Type B pancreatic cell (in vitro differentiated cells): Measurements from ENCODE around the gene PES1. TPM values are rescaled to one million over a fixed set of nuclear protein-coding genes. Genes with fewer than 3 reads are reported as not detected.
"Not testable (repeated sequence)": the region's sequence is repeated elsewhere in the genome, so short reads cannot be mapped to it uniquely, and the experiment has no call there.

Source experiments
- DNase-seq: peaks from one replicate; pipeline ENCODE4 v3.0.0; 2021; ENCODE audit warnings: mixed read lengths; ENCODE audit not compliant: unreplicated experiment; ENCODE audit errors: extremely low spot score
- H3K27ac Mint-ChIP-seq: 2 replicates; pipeline ENCODE4 v1.8.0; 2021; ENCODE audit warnings: mild to moderate bottlenecking, mixed read lengths
- H3K27me3 Mint-ChIP-seq: 2 replicates; pipeline ENCODE4 v1.8.0; 2021; ENCODE audit warnings: mixed read lengths
- H3K36me3 Mint-ChIP-seq: 2 replicates; pipeline ENCODE4 v1.8.0; 2021; ENCODE audit warnings: mixed read lengths
- H3K4me1 Mint-ChIP-seq: one replicate; pipeline ENCODE4 v1.8.0; 2021; ENCODE audit warnings: mixed read lengths; ENCODE audit not compliant: unreplicated experiment
- H3K4me3 Mint-ChIP-seq: 2 replicates; pipeline ENCODE4 v1.8.0; 2021; ENCODE audit warnings: mild to moderate bottlenecking, mixed read lengths
- H3K9me3 Mint-ChIP-seq: 2 replicates; pipeline ENCODE4 v1.8.0; 2021; ENCODE audit warnings: mixed read lengths
- total RNA-seq: library from RNA; stranded (reverse); gene quantifications from 2 replicates; pipeline ENCODE4 v1.2.1, GENCODE V29; 2021; ENCODE audit warnings: low replicate concordance
- TF ChIP-seq, protein P1 (sequence below): fragments of 200-600 bp; sonication (generic); conservative IDR thresholded peaks from 2 replicates; pipeline ENCODE4 v1.5.0; 2021; ENCODE audit warnings: antibody characterized with exemption, mild to moderate bottlenecking

The PES1 gene
- total RNA-seq, 1 donor from 2014 or later, result 77.0 TPM

DNA sequence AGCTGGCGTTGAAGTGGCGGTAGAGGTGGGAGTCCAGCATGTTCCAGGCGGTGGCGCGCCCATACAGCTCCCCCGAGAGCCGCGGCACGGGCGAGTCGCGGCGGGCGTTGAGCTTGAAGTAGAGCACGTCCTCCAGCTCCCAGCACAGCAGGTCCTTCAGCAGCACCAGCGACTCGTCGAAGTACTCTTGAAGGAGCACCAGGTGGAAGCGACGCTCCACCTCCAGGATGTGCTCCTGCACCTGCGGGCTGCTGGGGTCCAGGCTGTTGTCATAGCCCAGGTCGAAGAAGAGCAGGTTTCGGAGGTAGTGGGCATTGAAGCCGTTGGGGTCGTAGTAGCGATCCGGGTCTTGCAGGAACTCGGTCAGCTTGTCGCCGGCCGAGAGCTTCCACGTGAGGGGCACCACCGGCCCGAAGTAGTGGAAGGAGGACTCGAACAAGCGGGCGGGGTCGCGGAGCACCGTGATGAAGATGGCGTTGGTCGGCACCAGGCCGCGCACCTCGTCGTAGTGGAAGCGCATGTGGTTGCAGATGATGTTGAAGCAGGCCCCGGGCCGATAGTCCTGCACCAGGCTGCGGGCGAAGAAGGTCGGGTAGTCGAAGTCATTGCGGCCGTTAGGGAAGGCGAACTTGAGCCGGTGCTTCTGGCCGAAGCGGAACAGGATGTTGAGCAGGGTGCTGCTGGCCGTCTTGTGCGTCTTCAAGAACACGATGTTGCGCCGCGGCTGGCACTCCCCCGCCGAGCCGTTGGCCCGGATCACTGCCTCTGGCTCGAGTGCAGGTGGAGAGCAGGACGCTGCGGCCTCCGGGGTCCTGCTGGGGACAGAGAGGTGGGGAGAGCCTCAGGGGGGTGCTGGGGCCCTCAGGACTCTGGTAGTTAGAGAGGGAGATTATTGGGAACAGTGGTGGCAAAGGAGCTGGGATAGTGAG, 36.2 kb downstream of the PES1 start:
- no peak overlapping the region for H3K4me3 Mint-ChIP-seq
- no peaks in the 10 kb centered on the region for H3K27me3 Mint-ChIP-seq
- H3K27ac Mint-ChIP-seq, result no peak overlapping the region
- H3K4me1 Mint-ChIP-seq, result peaks cover 5% of the 10 kb centered on the region
- TF ChIP-seq, protein P1, sequence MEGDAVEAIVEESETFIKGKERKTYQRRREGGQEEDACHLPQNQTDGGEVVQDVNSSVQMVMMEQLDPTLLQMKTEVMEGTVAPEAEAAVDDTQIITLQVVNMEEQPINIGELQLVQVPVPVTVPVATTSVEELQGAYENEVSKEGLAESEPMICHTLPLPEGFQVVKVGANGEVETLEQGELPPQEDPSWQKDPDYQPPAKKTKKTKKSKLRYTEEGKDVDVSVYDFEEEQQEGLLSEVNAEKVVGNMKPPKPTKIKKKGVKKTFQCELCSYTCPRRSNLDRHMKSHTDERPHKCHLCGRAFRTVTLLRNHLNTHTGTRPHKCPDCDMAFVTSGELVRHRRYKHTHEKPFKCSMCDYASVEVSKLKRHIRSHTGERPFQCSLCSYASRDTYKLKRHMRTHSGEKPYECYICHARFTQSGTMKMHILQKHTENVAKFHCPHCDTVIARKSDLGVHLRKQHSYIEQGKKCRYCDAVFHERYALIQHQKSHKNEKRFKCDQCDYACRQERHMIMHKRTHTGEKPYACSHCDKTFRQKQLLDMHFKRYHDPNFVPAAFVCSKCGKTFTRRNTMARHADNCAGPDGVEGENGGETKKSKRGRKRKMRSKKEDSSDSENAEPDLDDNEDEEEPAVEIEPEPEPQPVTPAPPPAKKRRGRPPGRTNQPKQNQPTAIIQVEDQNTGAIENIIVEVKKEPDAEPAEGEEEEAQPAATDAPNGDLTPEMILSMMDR, result no peak
- DNase-seq, result no peak
- no peaks in the 10 kb centered on the region for H3K36me3 Mint-ChIP-seq
- no peaks in the 10 kb centered on the region for H3K9me3 Mint-ChIP-seq

DNA sequence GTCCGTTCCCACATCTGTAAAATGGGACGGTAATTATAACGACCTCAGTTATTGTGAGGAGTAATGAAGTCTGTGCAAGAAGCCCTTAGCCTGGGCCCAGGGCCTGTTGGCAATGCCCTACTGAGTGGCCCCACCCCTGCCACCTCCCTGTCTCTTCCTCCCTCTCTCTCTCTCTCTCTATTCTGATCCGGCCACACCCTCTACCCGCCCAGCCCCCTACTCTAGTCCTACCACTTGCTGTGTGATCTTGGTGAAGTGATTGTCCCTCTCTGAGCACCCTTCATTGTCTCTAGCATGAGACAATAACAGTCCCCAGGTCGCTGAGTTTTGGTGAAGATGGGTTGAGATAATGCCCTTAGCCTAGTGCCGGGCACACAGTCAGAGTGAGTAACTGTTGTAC, 37.7 kb downstream of the PES1 start:
- no peak overlapping the region for H3K4me3 Mint-ChIP-seq
- H3K36me3 Mint-ChIP-seq, result no peaks in the 10 kb centered on the region
- TF ChIP-seq, protein P1, result no peak
- H3K27ac Mint-ChIP-seq, result no peak overlapping the region
- no peaks in the 10 kb centered on the region for H3K9me3 Mint-ChIP-seq
- H3K27me3 Mint-ChIP-seq, result no peaks in the 10 kb centered on the region
- peaks cover 6% of the 10 kb centered on the region for H3K4me1 Mint-ChIP-seq
- no peak for DNase-seq

DNA sequence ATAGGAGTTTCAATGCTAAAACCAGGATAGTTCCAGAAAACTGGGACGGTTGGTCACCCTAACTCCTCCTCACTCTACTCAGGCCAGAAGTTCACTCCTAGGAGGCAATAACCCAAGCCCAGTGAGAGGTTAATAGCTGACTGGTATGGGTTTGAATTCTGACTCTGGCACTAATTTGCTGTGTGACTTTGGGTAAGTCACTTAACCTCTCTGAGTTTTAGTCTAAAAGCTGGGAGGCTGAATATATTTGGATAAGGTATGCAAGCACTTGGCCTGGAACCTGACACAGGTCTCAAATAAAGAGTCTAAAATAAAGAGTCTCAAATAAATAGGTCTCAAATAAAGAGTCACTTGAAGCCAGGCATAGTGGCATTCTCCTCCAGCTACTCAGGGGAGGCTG, 39.0 kb downstream of the PES1 start:
- no peak for DNase-seq
- Mint-ChIP-seq H3K4me1 (peaks cover 6% of the 10 kb centered on the region), H3K9me3 (no peaks in the 10 kb centered on the region), H3K27ac (no peak overlapping the region), H3K27me3 (peaks cover 3% of the 10 kb centered on the region), H3K4me3 (no peak overlapping the region), H3K36me3 (no peaks in the 10 kb centered on the region)
- TF ChIP-seq, protein P1, result no peak

DNA sequence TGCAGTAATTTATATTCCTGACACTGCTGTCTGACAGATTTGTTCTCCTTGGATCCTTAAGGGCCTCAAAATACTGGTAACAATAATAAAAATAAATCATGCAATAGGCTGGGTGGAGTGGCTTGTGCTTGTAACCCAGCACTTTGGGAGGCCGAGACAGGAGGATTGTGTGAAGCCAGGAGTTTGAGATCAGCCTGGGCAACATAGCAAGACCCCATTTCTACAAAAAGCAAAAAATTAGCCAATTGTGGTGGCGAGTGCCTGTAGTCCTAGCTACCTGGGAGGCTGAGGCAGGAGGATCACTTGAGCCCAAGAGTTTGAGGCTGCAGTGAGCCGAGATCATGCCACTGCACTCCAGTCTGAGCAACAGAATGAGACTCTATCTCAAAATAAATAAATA, 39.9 kb downstream of the PES1 start:
- not testable (repeated sequence) for DNase-seq, H3K4me3 Mint-ChIP-seq, H3K27ac Mint-ChIP-seq, H3K36me3 Mint-ChIP-seq, H3K4me1 Mint-ChIP-seq, H3K9me3 Mint-ChIP-seq, H3K27me3 Mint-ChIP-seq

DNA sequence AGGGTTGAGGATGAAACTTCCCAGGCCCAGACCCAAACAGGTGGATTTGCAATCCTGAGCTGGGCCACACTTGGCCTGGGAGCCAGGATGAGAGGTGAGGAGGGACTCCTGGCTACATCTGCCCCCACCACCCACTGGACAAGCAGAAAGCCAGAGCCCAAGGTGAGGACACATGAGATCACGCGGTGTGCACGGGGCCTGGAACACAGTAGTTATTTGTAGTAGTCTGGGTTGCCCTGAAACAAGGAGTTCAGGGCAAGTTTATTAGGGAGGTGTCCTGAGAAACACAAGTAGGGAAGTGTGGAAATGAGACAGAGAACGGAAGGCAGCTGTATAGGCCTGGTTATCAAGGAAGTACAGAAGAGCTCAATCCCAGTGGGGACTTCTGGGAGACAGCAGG, 44.5 kb downstream of the PES1 start:
- Mint-ChIP-seq H3K9me3 (no peaks in the 10 kb centered on the region), H3K36me3 (no peaks in the 10 kb centered on the region), H3K27me3 (peaks cover 30% of the 10 kb centered on the region), H3K4me1 (peaks cover 11% of the 10 kb centered on the region), H3K4me3 (no peak overlapping the region), H3K27ac (no peak overlapping the region)
- no peak for DNase-seq
- TF ChIP-seq, protein P1, result no peak

DNA sequence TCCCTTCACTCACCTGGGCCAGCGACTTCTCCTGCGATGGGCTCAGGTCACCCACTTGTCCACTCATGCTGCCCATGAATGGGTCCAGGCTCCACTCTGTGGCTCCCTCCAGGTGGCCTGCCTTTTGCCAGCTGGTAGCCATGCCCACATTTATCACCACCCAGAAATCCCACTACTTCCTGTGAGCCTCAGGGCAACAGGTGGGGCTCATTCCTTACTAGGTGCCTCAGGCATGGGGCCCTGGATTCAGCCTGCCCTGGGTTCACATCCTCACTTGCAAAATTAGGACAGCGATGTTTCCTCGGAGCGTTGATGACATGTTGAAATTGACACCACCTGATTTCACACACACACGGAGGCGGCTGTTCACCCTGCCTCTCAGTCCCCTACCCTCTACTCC, 45.1 kb downstream of the PES1 start, which contains the start of gene SEC14L6:
TSS of gene SEC14L6 (minus strand) at position 126 of the 400 bp plus-strand sequence. CDS start at position 67, 59 bp downstream.
- TF ChIP-seq, protein P1, result no peak
- Mint-ChIP-seq H3K27me3 (peaks cover 32% of the 10 kb centered on the region), H3K4me1 (peaks cover 11% of the 10 kb centered on the region), H3K36me3 (no peaks in the 10 kb centered on the region), H3K4me3 (no peak within 1 kb of the TSS), H3K9me3 (no peaks in the 10 kb centered on the region), H3K27ac (no peak within 1 kb of the TSS)
- no peak for DNase-seq
